Dermis microvascular lymphatic vessel endothelial cell (primary cell): ENCODE results near the gene ACER3. TPM values are rescaled to one million over a fixed set of nuclear protein-coding genes. Genes with fewer than 3 reads are reported as not detected.

Source experiments
- DNase-seq, 2 donors: peaks; one replicate each; pipeline versions ENCODE4 v3.0.0 to v3.0.0-alpha.2; 2010; ENCODE audit warnings: low read depth in 2 of 2
- total RNA-seq: library from RNA; depleted of rRNA; stranded (reverse); fragments of >200 nt; gene quantifications from 2 replicates; pipeline ENCODE4 v1.2.1, GENCODE V29; 2014

Gene ACER3
- total RNA-seq, 1 donor from 2014 or later: 20.0 TPM

DNA sequence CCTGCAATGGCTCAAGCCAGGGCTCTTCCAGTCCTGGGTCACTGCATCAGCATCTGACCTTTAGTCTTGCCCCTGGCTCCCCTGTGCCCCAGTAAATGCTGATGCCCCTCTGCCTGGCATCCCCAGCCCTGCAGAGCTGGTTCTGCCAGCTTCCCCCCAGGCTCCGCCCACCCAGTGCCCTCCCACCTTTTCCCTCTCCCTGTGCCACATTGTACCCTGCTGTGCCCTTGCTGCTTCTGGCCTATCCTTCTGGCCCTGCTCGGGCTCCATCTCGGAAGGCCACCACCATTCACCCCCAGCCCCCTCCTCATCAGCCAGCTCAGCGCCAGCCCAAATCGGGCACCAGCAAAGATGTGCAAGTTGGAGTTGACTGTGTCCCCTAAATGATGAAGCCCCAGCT lies 213.5 kb downstream of the ACER3 start:
- DNase-seq: no peak

DNA sequence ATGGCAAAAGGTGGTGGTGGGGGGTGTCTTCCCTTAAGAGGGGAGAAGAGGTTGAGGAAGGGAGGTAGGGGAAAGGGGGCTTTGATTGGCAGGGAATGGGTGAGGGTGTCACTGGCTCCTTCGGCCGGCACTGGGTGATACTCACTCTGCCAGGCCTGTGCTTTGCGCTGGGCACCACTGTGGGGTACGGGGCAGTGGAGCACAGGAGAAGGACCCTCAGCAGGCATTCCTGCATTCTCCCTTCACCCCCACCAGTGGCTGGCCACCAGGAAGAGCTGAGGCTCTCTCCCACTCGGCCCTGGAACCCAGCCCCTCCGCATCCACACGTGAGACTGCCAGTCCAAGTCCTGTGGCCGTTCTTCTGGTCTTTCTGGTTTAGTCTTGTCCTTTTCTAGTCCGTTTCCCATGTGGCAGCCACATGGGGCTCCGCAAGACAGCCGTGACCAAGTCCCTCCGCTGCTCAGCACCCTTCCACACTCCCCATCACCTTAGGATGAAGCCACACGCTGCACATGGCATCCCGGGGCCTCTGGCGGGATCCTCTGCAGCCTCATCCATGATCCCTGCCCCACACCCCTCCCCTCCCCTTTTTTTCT lies 214.0 kb downstream of the ACER3 start:
- no peak for DNase-seq

DNA sequence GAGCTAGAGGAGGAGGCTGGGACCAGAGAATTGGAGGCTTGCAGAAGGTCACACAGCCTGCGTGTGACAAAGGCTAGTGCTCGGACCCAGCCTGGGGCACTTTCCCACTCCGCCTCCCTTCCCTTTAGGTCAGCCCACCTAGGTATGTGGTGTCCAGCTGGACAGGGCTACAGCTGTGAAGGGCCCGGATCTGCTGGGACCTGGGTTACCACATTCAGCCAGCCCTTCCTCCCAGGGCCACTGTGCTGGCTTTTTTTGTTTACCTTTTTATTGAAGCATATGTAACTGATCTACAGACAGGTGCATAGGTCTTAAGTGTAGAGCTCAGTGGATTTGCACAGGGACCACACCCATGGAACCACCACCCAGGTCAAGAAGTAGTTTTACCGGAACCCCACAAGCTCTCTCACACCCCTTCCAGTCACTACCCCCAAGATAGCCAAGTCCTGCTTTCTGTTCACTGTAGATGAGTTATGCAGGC lies 214.7 kb downstream of the ACER3 start:
- DNase-seq: no peak

Other genes with a start within 250 kb of the ACER3 start
- 20.9 and 62.3 TPM in 2 replicates for gene LRRC32, start 190.2 kb upstream of the ACER3 start, total RNA-seq
- 3.0 and 5.9 TPM in 2 replicates for gene TSKU, start 77.6 kb upstream of the ACER3 start, total RNA-seq
- not detected in 2 replicates for gene B3GNT6, start 173.5 kb downstream of the ACER3 start, total RNA-seq
- 3.1 and 3.5 TPM in 2 replicates for gene CAPN5, start 206.1 kb downstream of the ACER3 start, total RNA-seq
- gene OMP, start 241.9 kb downstream of the ACER3 start, total RNA-seq: not detected in 2 replicates